Stimulated activated CD4-positive, alpha-beta T cell treated with anti-CD3 and anti-CD28 coated beads, Interleukin-1b, Interleukin-23, amount 100 ng/mL, for 24 hours (primary cell): ENCODE results near the gene NUDT1.
A peak's percentile ranks its signal among the peaks of the same experiment; 100 is the strongest.

ENCODE experiments used
- DNase-seq, 4 experiments: peaks; one replicate each; pipeline ENCODE4 v3.0.0-alpha.2; 2020; ENCODE audit warnings: low read depth in 4 of 4, low spot score in 1 of 4

NUDT1 gene

DNA sequence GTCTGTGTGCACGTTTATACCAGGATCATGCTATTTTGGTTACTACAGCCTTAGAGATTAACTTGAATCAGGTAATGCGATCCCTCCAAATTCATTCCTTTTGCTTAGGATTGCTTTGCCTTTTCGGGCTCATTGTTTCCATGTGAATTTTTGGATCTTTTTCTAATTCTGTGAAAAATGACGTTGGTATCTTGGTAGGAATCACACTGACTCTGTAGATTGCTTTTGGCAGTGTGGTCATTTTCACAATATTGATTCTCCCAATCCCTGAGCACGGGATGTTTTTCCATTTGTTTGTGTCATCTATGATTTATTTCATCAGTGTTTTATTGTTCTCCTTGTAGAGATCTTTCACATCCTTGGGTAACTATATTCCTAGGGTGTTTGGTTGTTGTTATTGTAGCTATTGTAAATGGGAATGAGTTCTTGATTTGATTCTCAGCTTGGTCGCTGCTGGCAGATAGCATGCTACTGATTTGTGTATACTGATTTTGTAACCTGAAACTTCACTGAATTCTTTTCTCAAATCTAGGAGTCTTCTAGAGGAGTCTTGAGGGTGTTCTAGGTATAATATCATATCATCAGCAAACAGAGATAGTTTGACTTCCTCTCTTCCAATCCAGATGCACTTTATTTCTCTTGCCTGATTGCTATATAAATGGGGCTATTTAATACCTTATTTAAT is 54.1 kb downstream of the NUDT1 start:
- no peak for DNase-seq

DNA sequence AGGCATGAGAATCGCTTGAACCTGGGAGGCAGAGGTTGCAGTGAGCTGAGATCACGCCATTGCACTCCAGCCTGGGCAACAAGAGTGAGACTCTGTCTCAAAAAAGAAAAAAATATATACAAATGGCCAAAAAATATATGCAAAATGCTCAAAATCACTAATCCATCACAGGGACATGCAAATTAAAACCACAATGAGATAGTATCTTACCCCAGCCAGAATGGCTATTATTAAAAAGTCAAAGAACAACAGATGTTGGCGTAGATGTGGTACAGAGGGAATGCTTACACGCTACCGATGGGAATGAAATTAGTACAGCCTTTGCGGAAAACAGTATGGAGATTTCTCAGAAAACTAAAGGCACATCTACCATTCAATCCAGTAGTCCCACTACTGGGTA is 54.8 kb downstream of the NUDT1 start:
- no peak for DNase-seq

DNA sequence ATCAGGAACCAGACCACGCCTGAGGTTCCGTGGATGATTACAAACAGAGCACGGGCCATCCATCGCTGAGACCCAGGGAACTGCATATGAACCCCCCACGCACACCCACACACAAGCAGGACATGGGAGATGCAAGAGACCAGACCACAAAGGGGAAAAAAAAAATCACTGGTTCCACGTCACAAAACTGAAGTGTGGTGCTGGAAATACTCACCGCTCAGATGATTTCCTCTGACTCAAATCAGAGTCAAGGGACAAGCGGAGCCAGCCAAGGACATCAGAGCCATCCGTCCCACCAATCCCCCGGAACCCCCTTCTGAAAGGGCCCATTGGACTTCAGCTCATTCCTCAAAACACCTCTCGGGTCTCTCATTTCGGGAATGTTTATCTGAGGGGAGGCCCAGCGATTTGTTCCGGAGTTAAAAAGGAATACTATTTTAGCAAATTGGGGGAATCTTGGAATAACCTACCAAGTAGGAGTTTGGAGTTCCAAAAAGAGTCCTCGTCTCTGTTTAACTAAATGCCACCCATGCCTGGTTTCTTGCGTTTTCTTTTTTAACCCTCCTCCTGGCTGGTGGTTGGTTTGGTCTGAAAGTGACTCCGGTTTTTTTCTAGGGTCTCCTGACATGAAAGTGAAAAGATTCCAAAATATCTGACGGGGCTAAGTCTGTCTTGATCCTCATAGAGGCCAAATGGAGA is 57.3 kb downstream of the NUDT1 start:
- DNase-seq, result peak in 1 of 4 experiments; percentile 20

DNA sequence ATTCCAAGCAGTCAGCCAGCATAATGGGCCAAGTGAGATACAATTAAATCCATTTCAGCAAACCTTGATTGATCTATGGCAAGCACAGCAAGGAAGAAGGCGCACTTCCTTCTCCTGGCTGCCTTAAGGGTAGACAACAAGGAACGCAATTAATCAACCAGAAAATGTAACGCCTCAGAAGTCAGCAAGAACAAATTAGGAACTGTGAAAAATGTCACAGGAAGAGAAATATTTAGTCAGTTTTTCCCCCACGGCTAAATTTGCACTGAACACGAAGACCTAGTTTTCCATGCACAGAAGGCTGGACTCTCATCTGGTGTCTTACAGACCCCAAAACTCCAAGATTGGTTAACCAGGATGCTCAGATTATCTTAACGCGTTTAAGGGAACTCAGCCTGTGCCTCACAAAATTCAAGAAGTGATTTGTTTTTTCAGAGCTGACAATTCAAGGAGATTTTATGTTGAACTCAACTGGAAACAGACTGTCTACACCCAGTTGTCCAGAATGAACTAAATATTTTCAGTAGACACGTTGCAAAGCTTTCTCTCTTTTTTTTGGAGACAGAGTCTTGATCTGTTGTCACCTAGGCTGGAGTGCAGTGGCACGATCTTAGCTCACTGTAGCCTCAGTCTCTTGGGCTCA is 58.0 kb downstream of the NUDT1 start:
- no peak for DNase-seq
